T-helper 17 cell (primary cell): ENCODE measurements around the gene MYO3A. TPM values are rescaled to one million over a fixed set of nuclear protein-coding genes. Genes with fewer than 3 reads are reported as not detected.
"Not testable (repeated sequence)": the region's sequence is repeated elsewhere in the genome, so short reads cannot be mapped to it uniquely, and the experiment has no call there.

ENCODE experiments used
- ATAC-seq: fragments of 150-1000 bp; cut with Tn5 transposase; 2 replicates; pipeline ENCODE4 v1.10.0; 2021; ENCODE audit warnings: mild to moderate bottlenecking, moderate library complexity
- DNase-seq, 3 donors: peaks; one replicate each; pipeline versions ENCODE4 v3.0.0 to v3.0.0-alpha.2; 2020 to 2021
- H3K9me3 ChIP-seq: one replicate; pipeline ENCODE4 v1.7.0; 2013; ENCODE audit warnings: low read length, mild to moderate bottlenecking; ENCODE audit not compliant: control insufficient read depth, poor library complexity, severe bottlenecking
- H3K27ac Mint-ChIP-seq: one replicate; pipeline ENCODE4 v1.8.0; 2022; ENCODE audit warnings: mild to moderate bottlenecking, moderate library complexity, mixed read lengths
- H3K27me3 Mint-ChIP-seq: one replicate; pipeline ENCODE4 v1.8.0; 2022; ENCODE audit warnings: mixed read lengths
- H3K36me3 Mint-ChIP-seq: one replicate; pipeline ENCODE4 v1.8.0; 2022; ENCODE audit warnings: low read depth, mixed read lengths
- H3K4me1 Mint-ChIP-seq: one replicate; pipeline ENCODE4 v1.8.0; 2022; ENCODE audit warnings: mild to moderate bottlenecking, mixed read lengths
- H3K4me3 Mint-ChIP-seq: one replicate; pipeline ENCODE4 v1.8.0; 2022; ENCODE audit warnings: mild to moderate bottlenecking, moderate library complexity, mixed read lengths
- total RNA-seq, 4 donors: library from RNA in 2 of 4; stranded (reverse) in 2 of 4; gene quantifications; one replicate each; pipeline ENCODE4 v1.2.3 and lab custom pipeline; 2022 to 2026

Gene MYO3A
- total RNA-seq, 2 donors from 2014 or later: not detected

- H3K36me3 Mint-ChIP-seq, H3K27me3 Mint-ChIP-seq, H3K9me3 ChIP-seq, H3K4me1 Mint-ChIP-seq, H3K4me3 Mint-ChIP-seq, ATAC-seq, DNase-seq, H3K27ac Mint-ChIP-seq: not testable (repeated sequence)
These were observed 68.4 kb downstream of the MYO3A start for GRCh38 chr10:26002466-26002865.

GRCh38 chr10:26015092-26015491 lies 81.1 kb downstream of the MYO3A start:
- Mint-ChIP-seq H3K4me1 (no peaks in the 10 kb centered on the region), H3K27ac (no peak overlapping the region), H3K27me3 (no peaks in the 10 kb centered on the region), H3K4me3 (no peak overlapping the region), H3K36me3 (no peaks in the 10 kb centered on the region)
- ATAC-seq: no peak
- no peaks in the 10 kb centered on the region for H3K9me3 ChIP-seq
- DNase-seq: no peak

GRCh38 chr10:26022831-26023230 lies 88.8 kb downstream of the MYO3A start:
- no peaks in the 10 kb centered on the region for H3K9me3 ChIP-seq
- H3K36me3 Mint-ChIP-seq: no peaks in the 10 kb centered on the region
- ATAC-seq: no peak
- H3K27me3 Mint-ChIP-seq: peaks cover 7% of the 10 kb centered on the region
- no peak overlapping the region for H3K4me3 Mint-ChIP-seq
- no peaks in the 10 kb centered on the region for H3K4me1 Mint-ChIP-seq
- H3K27ac Mint-ChIP-seq: no peak overlapping the region
- no peak for DNase-seq

GRCh38 chr10:26024303-26024702 lies 90.3 kb downstream of the MYO3A start:
- H3K27me3 Mint-ChIP-seq: peaks cover 7% of the 10 kb centered on the region
- no peaks in the 10 kb centered on the region for H3K4me1 Mint-ChIP-seq
- no peak overlapping the region for H3K27ac Mint-ChIP-seq
- no peaks in the 10 kb centered on the region for H3K36me3 Mint-ChIP-seq
- no peak for DNase-seq
- H3K9me3 ChIP-seq: no peaks in the 10 kb centered on the region
- no peak for ATAC-seq
- H3K4me3 Mint-ChIP-seq: no peak overlapping the region

- no peak overlapping the region for H3K27ac Mint-ChIP-seq
- H3K4me3 Mint-ChIP-seq: no peak overlapping the region
- ATAC-seq (no peak), DNase-seq (no peak)
- H3K36me3 Mint-ChIP-seq: no peaks in the 10 kb centered on the region
- no peaks in the 10 kb centered on the region for H3K9me3 ChIP-seq
- H3K4me1 Mint-ChIP-seq: no peaks in the 10 kb centered on the region
- H3K27me3 Mint-ChIP-seq: peaks cover 7% of the 10 kb centered on the region
These were observed 91.5 kb downstream of the MYO3A start for GRCh38 chr10:26025523-26025922.

- H3K4me1 Mint-ChIP-seq: no peaks in the 10 kb centered on the region
- H3K27ac Mint-ChIP-seq: no peak overlapping the region
- no peak for ATAC-seq
- no peaks in the 10 kb centered on the region for H3K27me3 Mint-ChIP-seq
- H3K4me3 Mint-ChIP-seq: no peak overlapping the region
- no peak for DNase-seq
- H3K36me3 Mint-ChIP-seq: no peaks in the 10 kb centered on the region
- H3K9me3 ChIP-seq: no peaks in the 10 kb centered on the region
These were observed 95.8 kb downstream of the MYO3A start for GRCh38 chr10:26029858-26030257.

GRCh38 chr10:26031300-26031699 lies 97.3 kb downstream of the MYO3A start:
- DNase-seq (no peak), ATAC-seq (no peak)
- Mint-ChIP-seq H3K27ac (no peak overlapping the region), H3K4me3 (no peak overlapping the region), H3K4me1 (no peaks in the 10 kb centered on the region), H3K27me3 (no peaks in the 10 kb centered on the region), H3K36me3 (no peaks in the 10 kb centered on the region)
- no peaks in the 10 kb centered on the region for H3K9me3 ChIP-seq

GRCh38 chr10:26043469-26043868 lies 109.4 kb downstream of the MYO3A start:
- DNase-seq (no peak), ATAC-seq (no peak)
- Mint-ChIP-seq H3K27me3 (no peaks in the 10 kb centered on the region), H3K4me1 (no peaks in the 10 kb centered on the region), H3K4me3 (no peak overlapping the region), H3K36me3 (no peaks in the 10 kb centered on the region), H3K27ac (no peak overlapping the region)
- no peaks in the 10 kb centered on the region for H3K9me3 ChIP-seq

GRCh38 chr10:26044141-26044749 lies 110.2 kb downstream of the MYO3A start:
- Mint-ChIP-seq H3K36me3 (no peaks in the 10 kb centered on the region), H3K4me3 (no peak overlapping the region), H3K4me1 (no peaks in the 10 kb centered on the region), H3K27me3 (no peaks in the 10 kb centered on the region), H3K27ac (no peak overlapping the region)
- ATAC-seq: no peak
- no peak for DNase-seq
- no peaks in the 10 kb centered on the region for H3K9me3 ChIP-seq

- H3K9me3 ChIP-seq: no peaks in the 10 kb centered on the region
- Mint-ChIP-seq H3K27ac (no peak overlapping the region), H3K27me3 (peaks cover 7% of the 10 kb centered on the region), H3K36me3 (no peaks in the 10 kb centered on the region), H3K4me1 (no peaks in the 10 kb centered on the region), H3K4me3 (no peak overlapping the region)
- ATAC-seq (no peak), DNase-seq (no peak)
These were observed 112.2 kb downstream of the MYO3A start for GRCh38 chr10:26046073-26046700.

- Mint-ChIP-seq H3K27ac (no peak overlapping the region), H3K4me3 (no peak overlapping the region), H3K4me1 (no peaks in the 10 kb centered on the region), H3K27me3 (peaks cover 7% of the 10 kb centered on the region), H3K36me3 (no peaks in the 10 kb centered on the region)
- no peak for ATAC-seq
- no peaks in the 10 kb centered on the region for H3K9me3 ChIP-seq
- no peak for DNase-seq
These were observed 114.7 kb downstream of the MYO3A start for GRCh38 chr10:26048756-26049155.

GRCh38 chr10:26052326-26052725 lies 118.3 kb downstream of the MYO3A start:
- H3K36me3 Mint-ChIP-seq: no peaks in the 10 kb centered on the region
- no peak overlapping the region for H3K27ac Mint-ChIP-seq
- H3K4me3 Mint-ChIP-seq: no peak overlapping the region
- no peaks in the 10 kb centered on the region for H3K9me3 ChIP-seq
- DNase-seq (no peak), ATAC-seq (no peak)
- H3K4me1 Mint-ChIP-seq: no peaks in the 10 kb centered on the region
- peaks cover 7% of the 10 kb centered on the region for H3K27me3 Mint-ChIP-seq

GRCh38 chr10:26057466-26057865 lies 123.4 kb downstream of the MYO3A start:
- no peaks in the 10 kb centered on the region for H3K36me3 Mint-ChIP-seq
- H3K4me1 Mint-ChIP-seq: no peaks in the 10 kb centered on the region
- no peak overlapping the region for H3K4me3 Mint-ChIP-seq
- no peak for DNase-seq
- no peaks in the 10 kb centered on the region for H3K27me3 Mint-ChIP-seq
- ATAC-seq: no peak
- no peaks in the 10 kb centered on the region for H3K9me3 ChIP-seq
- no peak overlapping the region for H3K27ac Mint-ChIP-seq

GRCh38 chr10:26064106-26064505 lies 130.1 kb downstream of the MYO3A start:
- H3K4me1 Mint-ChIP-seq: no peaks in the 10 kb centered on the region
- DNase-seq (no peak), ATAC-seq (no peak)
- H3K27ac Mint-ChIP-seq: no peak overlapping the region
- H3K27me3 Mint-ChIP-seq: no peaks in the 10 kb centered on the region
- H3K9me3 ChIP-seq: no peaks in the 10 kb centered on the region
- H3K36me3 Mint-ChIP-seq: no peaks in the 10 kb centered on the region
- H3K4me3 Mint-ChIP-seq: no peak overlapping the region
